Activated CD8-positive, alpha-beta memory T cell treated with anti-CD3 and anti-CD28 coated beads for 1 hour (primary cell): ENCODE results near the gene RPL22L1.
"Not testable (repeated sequence)": the region's sequence is repeated elsewhere in the genome, so short reads cannot be mapped to it uniquely, and the experiment has no call there.

Source experiments
- DNase-seq, 2 donors: peaks; one replicate each; pipeline ENCODE4 v3.0.0-alpha.2; 2020; ENCODE audit warnings: low read depth in 1 of 2; ENCODE audit errors: extremely low read depth in 1 of 2

Gene RPL22L1

GRCh38 chr3:170884109-170884930, 14.3 kb upstream of the RPL22L1 start:
- DNase-seq, result not testable (repeated sequence)

- not testable (repeated sequence) for DNase-seq
These were observed 8.7 kb upstream of the RPL22L1 start for GRCh38 chr3:170878688-170879087.

- not testable (repeated sequence) for DNase-seq
These were observed 7.3 kb upstream of the RPL22L1 start for GRCh38 chr3:170877311-170877710.

GRCh38 chr3:170876537-170876936, 6.5 kb upstream of the RPL22L1 start:
- no peak for DNase-seq

- DNase-seq, result no peak
These were observed 780 bp downstream of the RPL22L1 start for GRCh38 chr3:170869239-170869590.

- DNase-seq, result no peak
These were observed 1.3 kb downstream of the RPL22L1 start for GRCh38 chr3:170868577-170869238.

GRCh38 chr3:170867143-170867937, 2.7 kb downstream of the RPL22L1 start:
- DNase-seq, result no peak

GRCh38 chr3:170866499-170866898, 3.5 kb downstream of the RPL22L1 start:
- no peak for DNase-seq

GRCh38 chr3:170865209-170866094, 4.5 kb downstream of the RPL22L1 start:
- no peak for DNase-seq

- DNase-seq, result no peak
These were observed 5.3 kb downstream of the RPL22L1 start for GRCh38 chr3:170864525-170865208.

GRCh38 chr3:170863816-170864215, 6.2 kb downstream of the RPL22L1 start:
- no peak for DNase-seq

GRCh38 chr3:170862618-170863374, 7.2 kb downstream of the RPL22L1 start:
- DNase-seq, result no peak

- no peak for DNase-seq
These were observed 11.4 kb downstream of the RPL22L1 start for GRCh38 chr3:170858599-170858998.

- no peak for DNase-seq
These were observed 17.7 kb downstream of the RPL22L1 start for GRCh38 chr3:170852324-170852723.

GRCh38 chr3:170848292-170848917, 21.6 kb downstream of the RPL22L1 start:
- no peak for DNase-seq

GRCh38 chr3:170844377-170844776, 25.6 kb downstream of the RPL22L1 start:
- DNase-seq, result no peak

- no peak for DNase-seq
These were observed 29.6 kb downstream of the RPL22L1 start for GRCh38 chr3:170840291-170840859.

- no peak for DNase-seq
These were observed 30.4 kb downstream of the RPL22L1 start for GRCh38 chr3:170839518-170840100.
